ENCODE data around the gene TNFSF13B. TPM values are rescaled to one million over a fixed set of nuclear protein-coding genes. Genes with fewer than 3 reads are reported as not detected.

The TNFSF13B gene
- total and polyA plus RNA-seq, 2 donors from 2014 or later, result 1.1 to 5.3 TPM

GRCh38 chr13:108357228-108357627 is 87.7 kb downstream of the TNFSF13B start:
- no peaks in the 10 kb centered on the region for H3K9me3 ChIP-seq (ENCODE audit: control insufficient read depth in 2 of 3, insufficient read depth in 1 of 3, low read length in 3 of 3)
- H3K4me3 ChIP-seq (ENCODE audit: low read length in 3 of 3), result no peak overlapping the region
- FAIRE-seq (peak; percentile 77), DNase-seq (no peak)
- H3K36me3 ChIP-seq (ENCODE audit: control insufficient read depth in 2 of 3, insufficient read depth in 3 of 3, low read length in 3 of 3), result no peaks in the 10 kb centered on the region
- intact Hi-C loops (cut with DNase I), result no loop called here
- no peaks in the 10 kb centered on the region for H3K4me1 ChIP-seq (ENCODE audit: control insufficient read depth in 2 of 3, insufficient read depth in 2 of 3, low read depth in 1 of 3, low read length in 3 of 3)
- no peak overlapping the region for H3K9ac ChIP-seq (ENCODE audit: low read length in 3 of 3)
- TF ChIP-seq CTCF (IDR thresholded peaks at IDR 0.05; ENCODE audit: borderline replicate concordance, extremely low read depth, insufficient read depth), result no peak
- H3K27me3 ChIP-seq (ENCODE audit: control insufficient read depth, insufficient read depth, low read length), result no peaks in the 10 kb centered on the region
- H3K27ac ChIP-seq (ENCODE audit: low read depth in 2 of 2, low read length in 2 of 2), result no peak overlapping the region

Other genes with a start within 250 kb of the TNFSF13B start
- gene LIG4, start 54.2 kb upstream of the TNFSF13B start, total RNA-seq, result 9.3 TPM
- gene LIG4, start 54.2 kb upstream of the TNFSF13B start, polyA plus RNA-seq (ENCODE audit: insufficient read depth, low read depth, low replicate concordance), result 5.9 TPM
- gene ABHD13, start 51.3 kb upstream of the TNFSF13B start, total RNA-seq, result 9.4 TPM
- 4.9 TPM for gene ABHD13, start 51.3 kb upstream of the TNFSF13B start, polyA plus RNA-seq (ENCODE audit: insufficient read depth, low read depth, low replicate concordance)